ENCODE data around the gene RASSF8. TPM values are rescaled to one million over a fixed set of nuclear protein-coding genes. Genes with fewer than 3 reads are reported as not detected.

The RASSF8 gene
- total and polyA plus RNA-seq, 2 of the 8 experiments (the other 6 are each of a cell fraction or from before 2014, with no cell fraction given): 6.4 to 46.7 TPM

DNA sequence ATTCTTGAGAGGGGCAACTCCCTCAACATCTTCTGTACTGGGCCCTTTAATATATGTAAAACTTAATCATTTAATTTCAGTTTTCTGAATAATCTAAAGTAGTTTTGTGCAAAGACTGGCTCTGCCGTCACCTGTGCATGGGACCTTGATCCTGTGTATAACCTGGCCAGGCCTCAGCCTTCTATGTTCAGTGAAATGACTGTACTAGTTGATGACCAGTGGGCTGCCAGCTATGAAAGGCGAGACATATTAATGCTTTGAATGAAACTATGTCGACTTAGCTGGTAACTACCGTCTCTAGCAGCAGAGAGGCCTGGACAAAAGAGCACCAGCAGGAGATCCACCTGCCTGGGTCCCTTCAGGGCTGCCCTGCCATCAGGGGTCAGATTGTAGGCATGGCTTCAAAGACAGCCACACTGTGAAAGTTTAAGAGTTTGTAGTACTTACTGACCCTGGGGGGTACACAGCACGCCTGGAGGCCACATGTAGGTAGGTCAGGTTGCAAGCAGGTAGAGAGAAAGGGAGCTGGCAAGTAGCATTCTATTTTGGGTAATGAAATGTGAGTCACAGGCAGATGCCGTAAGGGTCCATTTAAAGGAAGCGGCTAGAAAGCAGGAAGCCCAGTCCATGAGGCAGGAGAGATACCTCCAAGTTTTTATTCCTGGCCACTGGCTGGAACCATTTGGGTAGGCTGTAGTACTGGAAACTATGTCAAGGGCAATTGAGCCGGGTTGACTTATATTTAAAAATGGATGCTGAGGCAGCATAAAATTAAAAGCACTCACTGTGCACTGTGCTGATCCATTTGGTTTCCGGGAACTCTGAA is 89.1 kb downstream of the RASSF8 start (continued):
- peak in 2 of 3 experiments; percentile 41 to 47; a peak in 2 of 4 replicates for TF ChIP-seq CTCF (IDR thresholded peaks at IDR 0.05; ENCODE audit: control extremely low read depth in 1 of 3, insufficient read depth in 1 of 3, low read depth in 1 of 3, low read length in 3 of 3)
- TF ChIP-seq RAD21 (IDR thresholded peaks at IDR 0.05 in 1 of 2, conservative IDR thresholded peaks at IDR 0.05 in 1 of 2; ENCODE audit: low read depth in 2 of 2, low read length in 2 of 2): peak; percentile 18 to 34; a peak in 2 of 4 replicates
